ENCODE results near the gene RERE. TPM values are rescaled to one million over a fixed set of nuclear protein-coding genes. Genes with fewer than 3 reads are reported as not detected.

The RERE gene
- total RNA-seq, 1 donor from 2014 or later: 124 TPM

- H3K4me1 ChIP-seq (ENCODE audit: insufficient read depth, low read length): no peaks in the 10 kb centered on the region
- no peak overlapping the region for H2AFZ ChIP-seq (ENCODE audit: low read depth, low read length)
- H3K27ac ChIP-seq (ENCODE audit: low read depth, low read length): no peak overlapping the region
- H3K4me3 Mint-ChIP-seq (ENCODE audit: unreplicated experiment): no peak overlapping the region
- H3K4me3 ChIP-seq (ENCODE audit: insufficient read depth, low read depth, low read length): no peak overlapping the region
- H3K4me2 ChIP-seq (ENCODE audit: low read length): no peak overlapping the region
- H3K36me3 Mint-ChIP-seq (ENCODE audit: low read depth, unreplicated experiment): peaks cover 23% of the 10 kb centered on the region
- no peaks in the 10 kb centered on the region for H3K79me2 ChIP-seq (ENCODE audit: insufficient read depth, low read length)
- H3K9me3 Mint-ChIP-seq (ENCODE audit: unreplicated experiment): peaks cover 2% of the 10 kb centered on the region
- peaks cover 30% of the 10 kb centered on the region for H4K20me1 ChIP-seq (ENCODE audit: insufficient read depth, low read length)
- H3K4me1 Mint-ChIP-seq (ENCODE audit: low read depth, unreplicated experiment): no peaks in the 10 kb centered on the region
- no peaks in the 10 kb centered on the region for H3K27me3 Mint-ChIP-seq (ENCODE audit: low read depth, unreplicated experiment)
- DNase-seq (ENCODE audit: low read depth): no peak
- H3K27ac Mint-ChIP-seq (ENCODE audit: unreplicated experiment): no peak overlapping the region
- FAIRE-seq: no peak
- no peaks in the 10 kb centered on the region for H3K9me3 ChIP-seq (ENCODE audit: insufficient read depth, low read depth, low read length)
- TF ChIP-seq CTCF (IDR thresholded peaks at IDR 0.05; ENCODE audit: insufficient read depth, low read depth, low read length) (no peak), EZH2 (IDR thresholded peaks at IDR 0.05; ENCODE audit: insufficient read depth, low read length) (no peak)
- peaks cover 17% of the 10 kb centered on the region for H3K36me3 ChIP-seq (ENCODE audit: insufficient read depth, low read length)
- H3K9ac ChIP-seq (ENCODE audit: low read length): no peak overlapping the region
- H3K27me3 ChIP-seq (ENCODE audit: insufficient read depth, low read length): no peaks in the 10 kb centered on the region
These were observed 461.8 kb downstream of the RERE start for GRCh38 chr1:8355439-8356255.

GRCh38 chr1:8354038-8354437, 463.4 kb downstream of the RERE start:
- DNase-seq (ENCODE audit: low read depth): no peak
- Mint-ChIP-seq H3K36me3 (ENCODE audit: low read depth, unreplicated experiment) (peaks cover 23% of the 10 kb centered on the region), H3K27ac (ENCODE audit: unreplicated experiment) (no peak overlapping the region), H3K27me3 (ENCODE audit: low read depth, unreplicated experiment) (no peaks in the 10 kb centered on the region), H3K4me1 (ENCODE audit: low read depth, unreplicated experiment) (no peaks in the 10 kb centered on the region), H3K9me3 (ENCODE audit: unreplicated experiment) (peaks cover 2% of the 10 kb centered on the region), H3K4me3 (ENCODE audit: unreplicated experiment) (no peak overlapping the region)
- no peak for FAIRE-seq
- H3K9me3 ChIP-seq (ENCODE audit: insufficient read depth, low read depth, low read length): no peaks in the 10 kb centered on the region
- no peak overlapping the region for H3K27ac ChIP-seq (ENCODE audit: low read depth, low read length)
- H4K20me1 ChIP-seq (ENCODE audit: insufficient read depth, low read length): peaks cover 30% of the 10 kb centered on the region
- H3K36me3 ChIP-seq (ENCODE audit: insufficient read depth, low read length): peaks cover 17% of the 10 kb centered on the region
- no peak overlapping the region for H3K9ac ChIP-seq (ENCODE audit: low read length)
- no peaks in the 10 kb centered on the region for H3K27me3 ChIP-seq (ENCODE audit: insufficient read depth, low read length)
- H3K79me2 ChIP-seq (ENCODE audit: insufficient read depth, low read length): no peaks in the 10 kb centered on the region
- H3K4me3 ChIP-seq (ENCODE audit: insufficient read depth, low read depth, low read length): no peak overlapping the region
- H3K4me1 ChIP-seq (ENCODE audit: insufficient read depth, low read length): no peaks in the 10 kb centered on the region
- TF ChIP-seq CTCF (IDR thresholded peaks at IDR 0.05; ENCODE audit: insufficient read depth, low read depth, low read length): no peak
- no peak for TF ChIP-seq EZH2 (IDR thresholded peaks at IDR 0.05; ENCODE audit: insufficient read depth, low read length)
- H3K4me2 ChIP-seq (ENCODE audit: low read length): no peak overlapping the region
- H2AFZ ChIP-seq (ENCODE audit: low read depth, low read length): no peak overlapping the region
